Measurements from ENCODE around the gene MAPK9.

MAPK9 gene

GRCh38 chr5:180303226-180304015 lies 11.5 kb upstream of the MAPK9 start:
- Histone ChIP-seq H3K27me3 (ENCODE audit: control insufficient read depth, low read length) (peaks cover 9% of the 10 kb centered on the region), H3K9me3 (ENCODE audit: control insufficient read depth, insufficient read depth, low read length) (no peaks in the 10 kb centered on the region), H3K9me2 (replicated peaks; ENCODE audit: control insufficient read depth, low read length) (no peaks in the 10 kb centered on the region), H3K36me3 (ENCODE audit: control insufficient read depth, low read length) (no peaks in the 10 kb centered on the region), H4K20me1 (ENCODE audit: control insufficient read depth, insufficient read depth, low read depth, low read length) (no peaks in the 10 kb centered on the region), H3K27ac (ENCODE audit: low read depth, low read length) (no peak overlapping the region), H3K4me3 (ENCODE audit: low read length) (no peak overlapping the region), H3F3A (ENCODE audit: control insufficient read depth, insufficient read depth) (no peaks in the 10 kb centered on the region), H3K79me2 (ENCODE audit: control insufficient read depth, low read length) (no peaks in the 10 kb centered on the region), H3K4me1 (ENCODE audit: control insufficient read depth, low read length) (no peaks in the 10 kb centered on the region), H3K4me2 (ENCODE audit: low read length) (no peak overlapping the region)
- TF ChIP-seq EZH2phosphoT487 (IDR thresholded peaks at IDR 0.05; ENCODE audit: borderline replicate concordance, low read length) (no peak), CTCF (IDR thresholded peaks at IDR 0.05; ENCODE audit: low read depth, low read length, poor library complexity, severe bottlenecking) (no peak)

GRCh38 chr5:180302256-180302655 lies 10.4 kb upstream of the MAPK9 start:
- no peak overlapping the region for H3K4me3 ChIP-seq (ENCODE audit: low read length)
- H3F3A ChIP-seq (ENCODE audit: control insufficient read depth, insufficient read depth) = 0 out of 2 replicates have a peak, but pooled peaks cover 2% of the 10 kb centered on the region
- no peaks in the 10 kb centered on the region for H3K79me2 ChIP-seq (ENCODE audit: control insufficient read depth, low read length)
- H3K4me2 ChIP-seq (ENCODE audit: low read length) = no peak overlapping the region
- no peak overlapping the region for H3K27ac ChIP-seq (ENCODE audit: low read depth, low read length)
- TF ChIP-seq CTCF (IDR thresholded peaks at IDR 0.05; ENCODE audit: low read depth, low read length, poor library complexity, severe bottlenecking) = no peak
- H3K4me1 ChIP-seq (ENCODE audit: control insufficient read depth, low read length) = no peaks in the 10 kb centered on the region
- H3K27me3 ChIP-seq (ENCODE audit: control insufficient read depth, low read length) = peaks cover 9% of the 10 kb centered on the region
- H3K9me3 ChIP-seq (ENCODE audit: control insufficient read depth, insufficient read depth, low read length) = no peaks in the 10 kb centered on the region
- no peaks in the 10 kb centered on the region for H4K20me1 ChIP-seq (ENCODE audit: control insufficient read depth, insufficient read depth, low read depth, low read length)
- H3K36me3 ChIP-seq (ENCODE audit: control insufficient read depth, low read length) = no peaks in the 10 kb centered on the region
- H3K9me2 ChIP-seq (replicated peaks; ENCODE audit: control insufficient read depth, low read length) = no peaks in the 10 kb centered on the region

GRCh38 chr5:180301253-180301652 lies 9.4 kb upstream of the MAPK9 start:
- Histone ChIP-seq H3K36me3 (ENCODE audit: control insufficient read depth, low read length) (no peaks in the 10 kb centered on the region), H3K27ac (ENCODE audit: low read depth, low read length) (no peak overlapping the region), H3K9me3 (ENCODE audit: control insufficient read depth, insufficient read depth, low read length) (no peaks in the 10 kb centered on the region), H4K20me1 (ENCODE audit: control insufficient read depth, insufficient read depth, low read depth, low read length) (no peaks in the 10 kb centered on the region), H3K4me3 (ENCODE audit: low read length) (no peak overlapping the region), H3F3A (ENCODE audit: control insufficient read depth, insufficient read depth) (0 out of 2 replicates have a peak, but pooled peaks cover 2% of the 10 kb centered on the region), H3K27me3 (ENCODE audit: control insufficient read depth, low read length) (peaks cover 9% of the 10 kb centered on the region), H3K9me2 (replicated peaks; ENCODE audit: control insufficient read depth, low read length) (no peaks in the 10 kb centered on the region), H3K79me2 (ENCODE audit: control insufficient read depth, low read length) (no peaks in the 10 kb centered on the region), H3K4me1 (ENCODE audit: control insufficient read depth, low read length) (no peaks in the 10 kb centered on the region), H3K4me2 (ENCODE audit: low read length) (no peak overlapping the region)
- TF ChIP-seq EZH2phosphoT487 (IDR thresholded peaks at IDR 0.05; ENCODE audit: borderline replicate concordance, low read length) = no peak
- no peak for TF ChIP-seq CTCF (IDR thresholded peaks at IDR 0.05; ENCODE audit: low read depth, low read length, poor library complexity, severe bottlenecking)

Measured in DOHH2 (cell line).